SIG-M5 treated with dmso at 0.1 percent for 504 hours (cell line): ENCODE results near the gene AP4E1.
"Not testable (repeated sequence)": the region's sequence is repeated elsewhere in the genome, so short reads cannot be mapped to it uniquely, and the experiment has no call there.

Experiments used
- DNase-seq: peaks from one replicate; lab custom pipeline; 2025; ENCODE audit not compliant: unreplicated experiment; lab: John Stamatoyannopoulos, UW

AP4E1 gene

DNA sequence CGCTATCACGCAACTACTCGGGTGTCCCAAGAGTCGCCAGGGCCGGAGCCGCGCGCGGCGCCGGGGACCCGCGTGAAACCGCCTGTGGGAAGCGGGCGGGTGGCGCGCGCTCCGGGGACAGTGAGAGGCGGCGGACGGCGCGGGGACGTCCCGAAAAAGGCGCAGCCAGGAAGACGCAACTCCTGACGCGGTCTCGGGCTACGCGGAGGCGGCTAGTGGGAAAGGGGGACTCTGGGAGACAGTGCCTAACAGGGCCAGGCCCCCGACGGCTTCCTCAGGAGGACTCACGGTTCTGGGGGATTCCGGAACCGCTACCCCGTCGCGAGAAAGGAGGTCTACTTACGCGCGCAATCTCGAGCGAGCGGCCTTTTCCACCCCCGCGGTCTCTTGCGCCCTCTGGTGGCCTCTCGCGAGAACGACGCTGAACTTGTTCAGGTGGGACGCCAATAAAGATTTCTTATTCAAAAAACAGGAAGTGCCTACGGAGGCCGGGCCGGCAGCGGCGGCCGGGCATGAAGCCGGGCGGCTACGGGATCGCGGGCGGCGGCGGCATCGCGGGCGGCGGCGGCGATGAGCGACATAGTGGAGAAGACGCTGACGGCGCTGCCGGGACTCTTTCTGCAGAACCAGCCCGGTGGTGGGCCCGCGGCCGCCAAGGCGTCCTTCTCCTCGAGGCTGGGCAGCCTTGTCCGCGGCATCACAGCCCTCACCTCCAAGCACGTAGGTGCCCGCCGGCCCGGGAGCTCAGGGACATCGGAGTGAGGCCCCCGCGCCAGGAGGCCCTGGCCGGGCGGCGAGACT is at the start of gene AP4E1:
TSS of gene AP4E1 (plus strand) at position 475 of the 801 bp plus-strand sequence. CDS start at position 571, 96 bp downstream.
- DNase-seq: peak; percentile 95

DNA sequence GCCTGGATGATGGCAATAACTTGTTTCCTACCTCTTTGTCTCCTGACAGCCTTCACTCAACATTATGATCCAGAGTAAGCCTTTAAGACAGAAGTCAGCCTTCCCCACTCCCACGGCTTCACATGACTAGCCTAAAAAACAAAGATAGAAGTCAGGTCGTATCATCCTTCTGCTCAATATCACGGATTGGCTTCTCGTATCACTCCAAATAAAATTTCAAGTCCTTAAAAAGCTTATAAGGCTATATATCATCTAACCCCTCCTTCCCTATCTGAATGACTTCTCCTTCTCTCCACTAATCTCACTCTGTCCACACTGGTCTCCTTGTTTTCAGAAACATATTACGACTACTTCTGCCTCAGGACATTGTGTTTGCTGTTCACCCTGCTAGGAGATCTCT is 47.7 kb upstream of the AP4E1 start:
- DNase-seq: no peak

DNA sequence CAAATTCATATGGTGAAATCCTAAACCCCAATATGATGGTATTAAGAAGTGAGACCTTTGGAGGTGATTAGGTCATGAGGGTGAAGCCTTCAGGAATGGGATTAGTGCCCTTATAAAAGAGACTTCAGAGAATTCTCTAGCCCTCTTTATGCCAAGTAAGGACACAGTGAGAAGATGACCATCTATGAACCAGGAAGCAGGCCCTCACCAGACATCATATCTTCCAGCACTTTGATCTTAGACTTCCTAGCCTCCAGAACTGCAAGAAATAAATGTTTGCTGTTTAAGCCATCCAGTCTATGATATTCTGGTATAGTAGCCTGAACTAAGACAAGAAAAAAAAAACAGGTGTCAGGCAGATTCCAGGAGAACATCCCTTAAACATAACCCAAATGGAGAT is 45.9 kb upstream of the AP4E1 start:
- no peak for DNase-seq

DNA sequence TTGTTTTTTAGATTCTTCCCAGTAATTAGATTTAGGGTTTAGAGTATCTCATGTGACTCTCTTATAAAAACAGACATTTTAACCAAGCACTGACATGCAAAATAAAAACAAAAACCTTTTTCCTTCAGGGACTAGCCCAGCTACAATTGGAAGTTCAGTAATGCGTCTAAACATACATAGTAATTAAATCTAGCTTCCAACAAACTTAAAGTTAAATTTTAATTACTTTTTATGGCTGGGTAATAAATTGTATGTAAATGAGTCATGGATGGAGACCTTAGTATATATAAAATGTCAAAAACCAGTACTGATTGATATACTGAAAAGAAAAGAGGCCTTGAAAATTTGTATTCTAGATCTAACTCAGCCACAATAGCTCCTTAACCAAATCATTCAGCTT is 43.6 kb upstream of the AP4E1 start:
- no peak for DNase-seq

DNA sequence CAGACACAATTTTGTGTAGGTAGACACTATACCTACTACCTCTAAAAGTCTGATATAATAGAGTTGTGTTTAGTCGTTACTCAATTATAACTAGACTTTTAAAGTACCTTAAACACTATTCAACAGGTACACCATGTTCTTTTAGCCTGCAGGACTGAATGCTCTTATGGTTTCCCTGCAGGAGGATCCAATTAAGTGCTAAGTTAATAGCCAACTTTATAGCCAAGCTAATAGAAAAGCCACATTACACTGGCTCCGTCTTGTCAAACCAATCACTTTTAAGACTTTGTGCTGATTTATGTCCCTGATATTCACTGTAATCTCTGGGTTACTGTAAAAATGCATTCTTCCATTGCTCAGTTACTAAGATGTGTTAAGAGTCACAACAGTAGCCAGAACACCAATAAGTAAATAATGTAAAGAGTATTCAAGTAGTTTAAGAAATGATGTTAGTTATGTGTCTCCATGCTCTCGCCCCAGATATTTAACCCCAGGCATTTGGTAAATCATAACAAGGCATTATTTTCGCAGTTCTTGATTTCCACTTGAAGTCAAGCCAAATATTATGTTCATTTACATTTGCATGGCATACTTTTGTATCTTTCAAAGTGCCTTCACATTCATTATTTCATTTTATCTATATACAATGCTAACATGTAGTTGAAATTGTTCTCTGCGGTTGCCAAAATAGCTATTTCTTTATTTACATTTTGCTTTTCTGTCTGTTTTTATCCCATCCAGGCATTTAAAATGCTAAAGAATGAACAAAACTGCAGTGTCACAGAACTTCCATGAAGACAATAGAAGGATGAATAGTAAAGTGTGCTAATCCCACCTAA is 42.7 kb upstream of the AP4E1 start:
- DNase-seq: no peak

DNA sequence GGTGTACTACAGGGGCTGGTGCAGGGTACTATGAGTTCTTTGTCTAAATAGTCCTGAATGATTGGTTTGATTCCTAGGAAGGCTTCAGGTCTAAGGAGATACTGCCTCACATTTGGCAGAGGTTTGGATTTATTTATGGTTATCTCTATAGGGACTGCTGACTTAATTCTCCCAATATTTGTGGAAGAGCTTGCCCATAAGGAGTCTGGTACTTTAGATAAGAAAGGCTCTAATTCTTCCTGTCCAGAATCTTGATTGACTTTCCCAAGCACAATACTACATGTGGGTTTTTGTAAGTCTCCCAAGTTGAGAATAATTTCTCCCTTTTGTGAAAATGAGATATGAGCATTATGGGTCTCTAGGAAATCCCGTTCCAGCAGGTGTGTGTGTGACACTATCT is 36.7 kb upstream of the AP4E1 start:
- no peak for DNase-seq

DNA sequence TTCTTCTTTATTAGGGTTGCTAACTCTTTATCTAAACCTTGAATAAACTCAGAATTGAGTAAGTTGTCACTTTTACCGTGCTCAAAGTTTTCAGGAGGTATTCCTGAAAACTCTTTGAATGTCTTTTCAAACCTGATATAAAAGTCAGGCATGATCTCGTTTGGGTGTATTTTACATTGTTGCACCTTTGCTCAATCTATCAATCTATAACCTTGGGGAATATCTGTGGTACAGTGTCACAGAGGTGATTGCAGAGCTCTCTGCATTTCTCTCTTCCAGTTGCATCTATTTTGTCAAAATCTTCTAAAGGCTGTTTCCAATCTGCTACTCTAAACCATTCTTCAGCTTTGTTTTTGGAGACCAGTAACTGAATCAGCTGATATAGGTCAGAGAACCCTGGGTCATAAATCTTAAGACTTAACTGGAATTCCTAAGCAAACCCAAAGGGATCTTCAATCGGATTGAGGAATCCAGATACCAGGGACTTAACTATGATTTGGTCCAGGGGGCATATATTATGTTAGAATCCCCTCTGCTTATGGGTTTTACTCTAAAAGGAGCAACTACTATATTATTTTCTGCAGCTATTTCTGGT is 35.6 kb upstream of the AP4E1 start:
- DNase-seq: no peak

DNA sequence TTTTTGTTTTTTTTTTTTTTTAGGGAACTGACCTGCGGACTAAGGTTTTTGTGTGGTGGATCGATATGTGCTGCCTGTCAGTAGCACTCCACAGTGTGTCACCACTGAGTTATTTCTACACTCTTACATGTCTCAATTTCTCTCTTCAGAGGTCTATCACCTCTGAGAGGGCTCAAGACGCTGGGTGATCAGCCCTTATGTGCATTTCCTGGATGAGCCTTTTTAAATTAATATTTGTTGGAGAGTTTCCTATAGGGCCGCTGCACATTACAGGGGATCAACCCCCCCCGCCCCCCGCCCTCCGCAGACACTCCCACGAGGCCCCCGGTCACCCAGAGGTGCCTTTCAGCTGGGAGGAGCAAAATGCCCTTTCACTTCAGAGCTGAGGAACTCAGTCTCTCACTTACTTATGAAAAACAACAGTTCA is 34.5 kb upstream of the AP4E1 start:
- peak; percentile 63 for DNase-seq

DNA sequence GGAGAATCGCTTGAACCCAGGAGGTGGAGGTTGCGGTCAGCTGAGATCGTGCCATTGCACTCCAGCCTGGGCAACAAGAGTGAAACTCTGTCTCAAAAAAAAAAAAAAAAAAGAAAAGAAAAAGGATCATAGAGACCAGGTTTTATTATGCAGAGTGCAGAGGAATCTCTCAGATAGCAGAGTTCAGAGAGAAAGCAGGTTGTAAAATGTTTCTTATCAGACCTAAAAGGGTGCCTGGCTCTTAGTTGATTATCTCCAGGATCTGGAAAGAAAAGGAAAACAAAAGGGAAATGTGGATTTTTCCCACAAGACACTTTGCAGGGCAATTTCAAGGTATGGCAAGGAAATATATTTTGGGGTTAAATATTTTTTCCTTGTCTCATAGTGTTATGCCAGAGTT is 33.2 kb upstream of the AP4E1 start:
- not testable (repeated sequence) for DNase-seq

DNA sequence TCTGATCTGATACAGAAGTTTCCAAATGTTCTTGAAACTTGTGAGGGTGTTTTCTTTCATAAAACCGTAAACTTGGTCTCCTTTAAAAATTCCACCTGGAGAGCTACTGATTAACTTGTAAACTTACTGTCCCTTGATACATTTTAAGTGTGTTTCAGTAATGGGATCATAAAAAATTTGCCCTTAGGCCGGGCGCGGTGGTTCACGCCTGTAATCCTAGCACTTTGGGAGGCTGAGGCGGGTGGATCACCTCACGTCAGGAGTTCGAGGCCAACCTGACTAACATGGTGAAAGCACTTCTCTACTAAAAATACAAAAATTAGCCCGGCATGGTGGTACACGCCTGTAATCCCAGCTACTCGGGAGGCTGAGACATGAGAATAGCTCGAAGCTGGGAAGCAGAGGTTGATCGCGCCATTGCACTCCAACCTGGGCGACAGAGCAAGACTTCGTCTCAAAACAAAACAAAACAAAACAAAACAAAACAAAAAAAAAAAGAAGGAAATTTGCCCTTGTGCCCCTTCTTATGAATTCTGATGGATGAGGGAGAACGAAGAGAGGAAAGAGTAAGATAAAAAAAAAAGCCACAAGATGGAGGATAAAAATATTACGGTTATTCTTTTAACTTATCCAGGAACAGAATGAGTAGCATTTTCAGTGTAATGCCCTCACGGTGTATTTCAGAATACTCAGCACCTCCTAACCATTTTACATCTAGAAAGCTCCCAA is 32.1 kb upstream of the AP4E1 start:
- no peak for DNase-seq

DNA sequence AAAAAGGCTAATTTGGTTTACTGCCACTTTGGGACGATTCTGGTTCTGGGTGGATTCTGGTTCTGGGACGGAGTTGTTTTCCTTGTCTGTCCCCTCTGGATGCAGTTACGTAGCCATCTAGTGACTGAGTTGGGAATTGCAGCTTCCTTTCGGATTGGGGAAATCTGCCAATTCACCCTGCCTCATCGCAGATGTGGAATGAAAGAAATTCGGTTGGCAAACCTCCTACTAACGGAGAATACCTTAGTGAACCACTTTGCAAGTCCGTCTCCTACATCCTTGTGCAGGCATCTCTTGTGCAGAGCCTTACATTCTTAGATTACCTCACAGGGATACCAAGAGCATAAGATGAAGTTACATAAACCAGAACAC is 31.5 kb upstream of the AP4E1 start:
- DNase-seq: peak; percentile 61

DNA sequence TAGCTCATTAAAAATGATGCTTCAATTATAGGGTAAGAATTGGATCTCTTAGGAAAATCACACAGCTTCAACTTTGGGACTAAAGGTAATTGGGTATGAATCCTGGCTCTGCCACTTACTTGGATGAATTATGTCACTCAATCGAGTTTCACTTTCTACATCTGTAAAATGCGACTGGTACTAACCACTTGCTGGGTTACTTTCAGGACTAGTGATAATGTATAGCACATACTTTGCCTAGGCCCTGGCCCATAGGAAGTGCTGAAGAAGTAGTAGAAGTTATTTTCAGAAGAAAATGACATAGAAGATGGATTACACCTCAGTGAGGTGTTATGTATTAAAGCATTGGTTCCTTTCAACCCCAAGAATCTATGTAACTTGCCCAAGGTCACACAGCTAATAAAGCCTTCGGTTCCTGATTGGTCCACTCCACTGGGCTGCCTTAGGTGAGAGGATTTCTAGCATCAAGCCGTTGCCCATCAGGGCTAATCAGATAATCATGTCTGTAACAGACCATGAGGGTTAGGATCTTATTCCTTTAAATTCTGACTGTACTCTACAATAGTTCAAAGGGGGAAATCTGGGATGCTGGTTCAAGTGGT is 29.4 kb upstream of the AP4E1 start:
- DNase-seq: no peak

DNA sequence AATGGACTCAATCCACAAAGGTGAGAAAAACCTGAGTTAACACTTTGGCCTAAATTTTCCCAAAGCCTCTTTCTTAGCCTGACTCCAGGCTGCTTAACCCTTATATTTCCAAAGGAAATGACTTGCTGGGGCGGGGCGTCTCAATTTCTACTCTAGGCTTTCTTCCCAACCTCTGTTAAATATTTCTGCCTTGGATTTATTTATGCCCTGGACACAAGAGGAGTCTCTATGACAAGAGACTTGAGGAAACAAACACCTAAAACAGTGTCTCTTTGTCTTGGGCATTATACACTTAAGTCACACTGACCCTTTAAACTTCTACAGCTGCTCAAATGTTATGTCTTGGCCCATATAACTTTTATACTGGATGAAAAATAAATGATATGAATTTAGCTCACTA is 28.3 kb upstream of the AP4E1 start:
- DNase-seq: no peak

DNA sequence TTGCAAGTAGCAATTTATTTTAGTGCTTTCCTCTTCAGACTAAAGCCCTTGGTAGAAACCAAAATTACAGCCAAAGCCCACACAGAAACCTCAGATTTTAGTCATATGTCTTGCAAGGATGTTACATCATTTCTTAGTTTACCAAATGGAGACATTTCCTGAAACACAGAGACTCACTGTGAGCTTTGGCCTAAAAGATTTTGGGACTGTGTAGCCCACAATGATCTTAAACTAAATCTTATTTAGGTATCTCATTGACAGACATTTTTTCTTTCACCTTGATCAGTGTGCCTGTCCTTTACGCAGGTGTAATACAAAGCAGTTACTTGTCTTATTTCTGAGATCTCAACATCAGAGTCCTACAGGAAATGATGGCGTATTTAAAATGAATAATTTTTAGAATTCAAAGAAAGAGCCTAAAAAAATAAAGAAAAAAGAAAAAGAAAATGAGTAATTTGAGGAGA is 27.8 kb upstream of the AP4E1 start:
- DNase-seq: peak; percentile 65

DNA sequence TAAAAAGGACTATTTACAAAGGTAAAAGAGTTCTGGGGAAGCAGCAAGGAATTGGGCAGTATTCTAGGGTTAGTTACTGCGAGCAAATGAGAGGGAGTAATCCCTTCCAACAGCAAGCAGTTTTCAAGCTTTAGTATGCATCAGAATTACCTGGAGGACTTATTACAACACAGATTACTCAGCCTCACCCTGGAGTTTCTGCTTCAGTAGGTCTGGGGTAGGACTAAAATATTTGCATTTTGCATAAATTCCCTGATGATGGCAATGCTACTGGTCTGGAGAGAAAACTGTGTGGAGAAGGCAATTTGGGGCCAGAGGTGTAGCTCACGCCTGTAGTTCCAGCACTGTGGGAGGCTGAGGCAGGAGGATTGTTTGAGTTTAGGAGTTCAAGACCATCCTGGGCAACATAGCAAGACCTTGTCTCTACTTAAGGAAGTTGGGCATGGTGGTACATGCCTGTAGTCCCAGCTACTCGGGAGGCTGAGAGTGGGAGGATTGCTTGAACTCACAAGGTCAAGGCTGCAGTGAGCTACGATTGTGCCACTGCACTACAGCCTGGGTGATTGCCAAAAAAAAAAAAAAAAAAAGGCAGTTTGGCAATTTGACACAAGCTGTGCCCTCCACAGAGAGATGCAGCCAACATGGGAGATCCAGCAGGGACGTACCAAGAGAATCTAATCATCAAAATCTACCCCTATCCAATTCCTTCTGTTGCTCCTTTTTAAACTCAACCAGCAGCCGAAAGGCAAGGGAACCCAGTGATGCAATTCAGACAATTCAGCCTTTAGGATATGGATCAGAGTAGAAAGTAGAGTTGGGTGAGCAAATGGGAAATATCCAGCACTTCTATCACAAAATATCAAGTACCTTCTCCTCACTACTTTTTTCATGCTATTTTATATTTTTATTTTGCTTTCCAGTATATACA is 27.1 kb upstream of the AP4E1 start:
- no peak for DNase-seq

DNA sequence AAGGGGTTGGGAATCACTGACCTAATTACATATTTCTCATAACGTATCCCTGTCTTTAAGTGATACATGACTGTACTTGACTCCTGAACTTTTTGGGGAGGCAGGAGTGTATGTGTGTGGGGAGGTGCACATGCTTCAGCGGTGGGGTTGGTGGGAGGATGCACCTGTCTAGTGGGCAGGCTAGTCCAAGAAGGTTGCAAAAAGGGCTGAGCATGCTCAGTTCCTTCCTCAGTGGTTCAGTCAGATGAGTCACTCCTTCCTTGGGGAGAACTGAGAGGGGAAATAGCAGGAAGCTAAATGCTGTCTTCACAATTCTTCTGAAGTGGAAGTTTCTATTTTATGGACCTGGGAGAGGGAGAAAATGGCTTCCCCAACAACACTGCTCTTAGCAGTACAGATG is 24.6 kb upstream of the AP4E1 start:
- peak; percentile 72 for DNase-seq

DNA sequence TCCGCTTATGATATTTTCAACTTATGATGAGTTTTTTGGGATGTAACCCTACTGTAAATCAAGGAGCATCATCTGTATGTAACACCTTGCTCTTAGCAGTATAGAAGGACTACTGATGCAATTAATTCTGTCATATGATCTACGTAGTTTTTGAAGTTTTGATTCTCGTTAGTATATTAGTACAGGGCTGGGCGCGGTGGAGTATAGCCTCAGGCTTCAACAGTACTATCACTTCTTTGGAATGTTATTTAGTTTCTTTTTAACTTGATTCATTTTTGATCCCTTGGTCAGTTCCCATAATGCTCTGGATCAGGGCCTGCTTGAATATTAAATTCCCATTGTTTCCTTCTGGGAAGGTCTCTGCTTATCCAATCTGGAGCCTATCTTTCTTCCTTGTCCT is 23.9 kb upstream of the AP4E1 start:
- DNase-seq: no peak

DNA sequence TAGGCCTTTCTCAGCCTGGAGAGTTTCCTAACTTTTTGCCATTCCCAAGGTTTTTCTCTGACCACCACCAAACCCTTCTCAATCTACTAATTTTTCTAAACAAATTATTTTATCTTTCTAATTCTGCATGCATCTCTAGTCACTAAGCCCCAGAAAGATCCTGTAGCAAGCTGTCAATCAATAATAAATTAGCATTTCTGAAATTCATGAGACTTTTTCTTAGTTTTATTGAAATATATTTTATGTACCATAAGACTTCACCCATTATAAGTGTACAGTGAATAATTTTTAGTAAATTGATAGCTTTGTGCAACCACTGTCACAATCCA is 22.4 kb upstream of the AP4E1 start:
- no peak for DNase-seq

DNA sequence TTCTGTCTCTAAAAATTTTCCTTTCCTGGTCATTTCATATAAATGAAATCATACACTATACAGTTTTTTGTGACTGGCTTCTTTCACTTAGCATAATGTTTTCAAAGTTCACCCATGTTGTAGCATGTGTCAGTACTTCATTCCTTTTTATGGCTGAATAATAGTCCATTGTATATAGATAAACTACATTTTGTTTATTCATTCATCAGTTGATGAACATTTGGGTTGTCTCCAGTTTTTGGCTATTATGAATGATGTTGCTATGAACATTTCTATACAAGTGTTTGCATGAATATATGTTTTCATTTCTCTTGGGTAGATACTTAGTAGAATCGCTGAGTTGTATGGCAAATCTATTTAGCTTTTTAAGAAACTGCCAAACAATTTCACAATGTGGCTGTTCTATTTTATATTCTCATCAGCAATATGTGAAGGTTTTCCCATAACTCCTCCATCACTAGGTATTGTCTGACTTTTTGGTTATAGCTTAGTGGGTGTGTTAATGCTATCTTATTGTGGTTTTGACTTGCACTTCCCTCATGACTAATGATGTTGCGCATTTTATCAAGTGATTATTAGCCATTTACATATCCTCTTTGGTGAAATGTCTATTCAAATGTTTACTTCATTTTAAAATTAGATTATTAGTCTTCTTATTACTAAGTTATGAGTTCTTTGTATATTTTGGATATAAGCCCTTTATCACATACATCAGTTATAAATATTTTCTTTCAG is 21.7 kb upstream of the AP4E1 start:
- DNase-seq: no peak
